ENCODE measurements around the gene SP2.

SP2 gene

GRCh38 chr17:47895856-47896671 lies at the start of gene SP2:
Gene SP2, plus strand, starts transcription at chr17:47896236. Its CDS starts 51 bp downstream, at chr17:47896287.
- peak; percentile 100 for DNase-seq (ENCODE audit: low read depth)

GRCh38 chr17:47846716-47847340 lies 49.2 kb upstream of the SP2 start:
- DNase-seq (ENCODE audit: low read depth): no peak

- no peak for DNase-seq (ENCODE audit: low read depth)
These were observed 48.5 kb upstream of the SP2 start for GRCh38 chr17:47847341-47848197.

GRCh38 chr17:47848198-47848513 lies 47.9 kb upstream of the SP2 start:
- DNase-seq (ENCODE audit: low read depth): no peak

GRCh38 chr17:47850373-47850691 lies 45.7 kb upstream of the SP2 start:
- DNase-seq (ENCODE audit: low read depth): no peak

- no peak for DNase-seq (ENCODE audit: low read depth)
These were observed 45.1 kb upstream of the SP2 start, which contains the start of gene SP6 for GRCh38 chr17:47850692-47851573. Gene SP6, minus strand, starts transcription at chr17:47851163. Its CDS starts 2,734 bp downstream, at chr17:47848429.

GRCh38 chr17:47851764-47852112 lies 44.3 kb upstream of the SP2 start:
- DNase-seq (ENCODE audit: low read depth): no peak

GRCh38 chr17:47852113-47852949 lies 43.7 kb upstream of the SP2 start:
- no peak for DNase-seq (ENCODE audit: low read depth)

GRCh38 chr17:47853616-47854015 lies 42.4 kb upstream of the SP2 start:
- no peak for DNase-seq (ENCODE audit: low read depth)

GRCh38 chr17:47855737-47856136 lies 40.3 kb upstream of the SP2 start:
- no peak for DNase-seq (ENCODE audit: low read depth)

GRCh38 chr17:47856830-47857229 lies 39.2 kb upstream of the SP2 start:
- no peak for DNase-seq (ENCODE audit: low read depth)

GRCh38 chr17:47857551-47858455 lies 38.2 kb upstream of the SP2 start:
- no peak for DNase-seq (ENCODE audit: low read depth)

GRCh38 chr17:47860386-47860785 lies 35.6 kb upstream of the SP2 start:
- no peak for DNase-seq (ENCODE audit: low read depth)

GRCh38 chr17:47862621-47863440 lies 33.2 kb upstream of the SP2 start:
- peak; percentile 47 for DNase-seq (ENCODE audit: low read depth)

GRCh38 chr17:47864791-47865216 lies 31.2 kb upstream of the SP2 start:
- DNase-seq (ENCODE audit: low read depth): peak; percentile 25

GRCh38 chr17:47866941-47867340 lies 29.1 kb upstream of the SP2 start:
- no peak for DNase-seq (ENCODE audit: low read depth)

- no peak for DNase-seq (ENCODE audit: low read depth)
These were observed 28.1 kb upstream of the SP2 start for GRCh38 chr17:47867813-47868533.

GRCh38 chr17:47869114-47869513 lies 26.9 kb upstream of the SP2 start:
- no peak for DNase-seq (ENCODE audit: low read depth)

Measured in GM04504 (cell line).